GM18870 (cell line): ENCODE measurements around the gene SPPL2A.
"Not testable (repeated sequence)": the region's sequence is repeated elsewhere in the genome, so short reads cannot be mapped to it uniquely, and the experiment has no call there.

Experiments used
- ATAC-seq: cut with Tn5 transposase; IDR thresholded peaks from one replicate; pipeline ENCODE4 v1.9.1; 2021; ENCODE audit warnings: moderate library complexity; ENCODE audit not compliant: unreplicated experiment

Gene SPPL2A

DNA sequence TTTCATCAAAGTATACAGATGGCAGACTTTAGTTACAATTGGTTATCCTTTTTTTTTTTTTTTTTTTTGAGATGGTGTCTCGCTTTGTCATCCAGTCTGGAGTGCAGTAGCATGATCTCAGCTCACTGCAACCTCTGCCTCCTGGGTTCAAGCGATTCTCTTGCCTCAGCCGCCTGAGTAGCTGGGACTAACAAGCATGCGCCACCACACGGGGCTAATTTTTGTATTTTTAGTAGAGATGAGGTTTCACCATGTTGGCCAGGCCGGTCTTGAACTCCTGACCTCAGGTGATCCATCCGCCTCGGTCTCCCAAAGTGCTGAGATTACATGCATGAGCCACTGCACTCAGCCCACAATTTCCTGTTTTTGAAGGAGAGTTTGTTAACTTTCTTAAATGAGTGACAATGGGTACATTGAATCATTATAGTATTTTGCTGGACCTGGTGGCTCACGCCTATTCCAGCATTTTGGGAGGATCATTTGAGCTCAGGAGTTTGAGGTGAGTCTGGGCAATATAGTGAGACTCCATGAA lies 70.8 kb downstream of the SPPL2A start:
- not testable (repeated sequence) for ATAC-seq

GRCh38 chr15:50687302-50687902 lies 78.1 kb downstream of the SPPL2A start:
- ATAC-seq: no peak

DNA sequence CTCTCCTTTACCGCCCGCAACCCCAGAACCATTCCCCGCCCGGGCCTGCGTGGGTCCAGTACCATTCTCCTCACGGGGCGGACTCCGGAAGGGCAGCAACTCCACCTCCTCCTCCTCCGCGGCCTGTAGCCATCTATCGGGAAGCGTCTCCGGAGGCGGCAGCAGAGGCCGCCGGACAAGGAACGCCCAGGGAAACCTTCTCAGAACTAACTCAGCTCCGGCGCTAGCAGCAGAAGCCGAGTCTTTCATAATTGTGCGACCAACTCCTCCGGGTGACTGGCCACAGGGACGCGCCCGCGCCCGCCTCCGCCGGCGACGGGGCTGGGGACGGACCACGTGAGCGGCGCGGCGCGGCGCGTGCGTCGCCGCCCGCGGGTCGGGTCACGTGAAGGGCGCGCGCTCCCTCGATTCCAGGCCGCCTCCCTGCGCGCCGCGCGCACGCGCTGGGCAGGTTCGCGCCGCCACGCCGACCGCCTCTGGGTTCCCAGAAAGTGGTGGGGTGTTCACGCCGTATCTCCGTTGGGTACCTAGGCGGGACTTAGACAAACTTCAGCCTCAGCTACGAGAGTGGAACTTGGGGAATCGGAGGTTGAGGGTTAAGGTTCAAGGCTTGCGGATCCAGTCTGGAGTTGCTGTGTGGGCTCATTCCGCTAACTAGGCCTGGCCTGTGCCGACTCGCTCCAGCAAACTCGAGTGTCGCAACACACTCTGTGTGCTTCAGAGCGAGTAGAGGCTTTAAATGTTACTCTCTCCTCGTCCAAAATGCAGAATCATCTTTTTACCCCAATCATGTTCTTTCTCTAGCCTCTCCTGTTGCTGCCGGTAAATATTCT lies 78.8 kb downstream of the SPPL2A start, which contains the start of gene TRPM7:
TRPM7 (minus strand) TSS at position 329 of the 833 bp plus-strand sequence; CDS start at position 65, 264 bp downstream.
- ATAC-seq: no peak

DNA sequence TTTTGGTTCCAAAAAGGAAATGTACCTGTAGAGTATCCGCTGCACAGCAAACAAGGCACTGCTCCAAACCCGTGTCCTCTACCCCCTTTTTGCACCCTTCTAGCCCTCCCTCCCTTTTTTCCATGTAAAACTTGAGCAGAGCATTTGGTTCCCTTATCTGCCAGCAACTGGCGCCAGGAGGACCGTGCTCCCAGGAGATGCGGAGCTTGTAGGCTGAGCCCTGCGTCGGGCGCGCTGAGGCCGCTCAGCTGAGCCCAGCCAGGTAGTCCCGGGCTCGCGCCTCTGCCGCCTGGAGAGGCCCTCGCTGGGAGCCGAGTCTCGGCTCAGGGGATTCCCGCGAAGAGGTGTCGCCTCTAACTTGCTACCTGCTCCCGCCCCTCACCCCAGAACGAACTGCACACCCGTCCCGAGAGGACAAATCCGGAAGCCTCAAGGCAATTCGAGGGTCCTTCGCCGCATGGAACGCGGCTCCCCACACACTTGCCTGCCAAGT lies 79.5 kb downstream of the SPPL2A start:
- no peak for ATAC-seq

DNA sequence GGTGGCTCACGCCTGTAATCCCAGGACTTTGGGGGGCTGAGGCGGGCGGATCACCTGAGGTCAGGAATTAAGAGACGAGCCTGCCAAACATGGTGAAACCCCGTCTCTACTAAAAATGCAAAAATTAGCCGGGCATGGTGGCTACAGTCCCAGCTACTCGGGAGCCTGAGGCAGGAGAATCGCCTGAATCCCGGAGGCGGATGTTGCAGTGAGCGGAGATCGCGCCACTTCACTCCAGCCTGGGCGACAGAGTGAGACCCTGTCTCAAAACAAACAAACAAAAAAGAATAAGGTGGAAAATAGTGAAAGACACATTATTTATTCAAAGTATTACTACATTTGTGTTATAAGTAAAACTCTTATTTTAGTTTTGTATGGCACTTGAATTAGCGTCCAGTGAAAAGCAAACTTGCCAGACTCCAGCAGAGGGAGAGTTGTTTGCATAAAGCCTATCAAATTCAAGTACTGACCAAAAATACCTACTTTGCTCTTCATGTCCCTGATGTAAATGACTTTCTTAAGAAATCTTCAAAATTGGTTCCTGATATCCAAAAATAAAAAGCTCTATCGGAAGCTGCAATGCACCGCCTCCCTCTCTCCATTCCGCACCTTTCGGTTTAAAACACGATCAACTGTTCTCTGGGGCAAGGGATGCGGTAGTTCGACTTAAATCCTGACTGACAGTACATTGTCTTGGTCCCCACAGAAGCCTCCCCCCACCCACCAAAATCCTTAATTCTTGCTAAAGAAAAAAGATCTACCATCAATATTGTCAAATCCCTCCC lies 80.1 kb downstream of the SPPL2A start:
- ATAC-seq: no peak

- no peak for ATAC-seq
Measured at GRCh38 chr15:50681467-50681866, 84.0 kb downstream of the SPPL2A start.

GRCh38 chr15:50676799-50677483 lies 88.6 kb downstream of the SPPL2A start:
- ATAC-seq: no peak

GRCh38 chr15:50675535-50676144 lies 89.9 kb downstream of the SPPL2A start:
- no peak for ATAC-seq

- no peak for ATAC-seq
Measured at GRCh38 chr15:50670115-50670514, 95.4 kb downstream of the SPPL2A start.

GRCh38 chr15:50669611-50670010 lies 95.9 kb downstream of the SPPL2A start:
- ATAC-seq: no peak

GRCh38 chr15:50665938-50666337 lies 99.6 kb downstream of the SPPL2A start:
- no peak for ATAC-seq

DNA sequence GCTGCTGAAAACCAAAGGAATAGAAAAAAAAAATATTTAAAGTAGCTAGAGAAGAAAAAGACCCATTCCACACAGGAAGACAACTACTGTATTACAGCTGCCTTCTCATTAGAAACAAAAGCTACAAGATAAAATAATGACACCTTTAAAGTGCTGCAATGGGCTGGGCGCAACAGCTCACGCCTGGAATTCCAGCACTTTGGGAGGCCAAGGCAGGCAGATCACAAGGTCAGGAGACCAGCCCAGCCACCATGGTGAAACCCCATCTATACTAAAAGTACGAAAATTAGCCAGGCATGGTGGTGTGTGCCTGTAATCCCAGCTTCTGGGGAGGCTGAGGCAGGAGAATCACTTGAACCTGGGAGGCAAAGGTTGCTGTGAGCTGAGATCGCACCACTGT lies 110.0 kb downstream of the SPPL2A start:
- no peak for ATAC-seq

GRCh38 chr15:50653156-50653743 lies 112.3 kb downstream of the SPPL2A start:
- ATAC-seq: no peak

GRCh38 chr15:50652671-50653070 lies 112.8 kb downstream of the SPPL2A start:
- ATAC-seq: no peak
